ENCODE measurements around the gene TLE3. TPM values are rescaled to one million over a fixed set of nuclear protein-coding genes. Genes with fewer than 3 reads are reported as not detected.

The TLE3 gene
- total and polyA plus RNA-seq, 2 of the 13 experiments (the other 11 are each of a cell fraction or from before 2014, with no cell fraction given) = 11.9 to 13.8 TPM

GRCh38 chr15:70097321-70098152 lies at the start of gene TLE3 (continued):
- TF ChIP-seq KDM1A (CRISPR knock-in tag; IDR thresholded peaks at IDR 0.05) (no peak), ZNF350 (CRISPR knock-in tag; IDR thresholded peaks at IDR 0.05; ENCODE audit: borderline replicate concordance, low read depth) (peak; percentile 80), MED13 (CRISPR knock-in tag; IDR thresholded peaks at IDR 0.05) (no peak), ZNF225 (CRISPR knock-in tag; IDR thresholded peaks at IDR 0.05) (0 out of 2 replicates have a peak, but pooled peaks have one; percentile 17), KMT2A (CRISPR knock-in tag; IDR thresholded peaks at IDR 0.05) (peak; percentile 16; the same call in 1 of the 2 replicates), ZBTB34 (CRISPR knock-in tag; IDR thresholded peaks at IDR 0.05) (no peak), MIER3 (CRISPR knock-in tag; IDR thresholded peaks at IDR 0.05; ENCODE audit: borderline replicate concordance) (no peak), ZKSCAN5 (CRISPR knock-in tag; IDR thresholded peaks at IDR 0.05) (no peak), ZBTB40 (IDR thresholded peaks at IDR 0.05) (no peak), ZBTB40 (CRISPR knock-in tag; IDR thresholded peaks at IDR 0.05) (peak; percentile 21; the same call in 1 of the 2 replicates), ZNF724P (CRISPR knock-in tag; IDR thresholded peaks at IDR 0.05; ENCODE audit: borderline replicate concordance) (peak; percentile 37; the same call in 1 of the 2 replicates), ZNF326 (CRISPR knock-in tag; IDR thresholded peaks at IDR 0.05; ENCODE audit: borderline replicate concordance) (no peak), POGZ (CRISPR knock-in tag; IDR thresholded peaks at IDR 0.05) (peak; percentile 20; the same call in 1 of the 2 replicates), PHF20 (CRISPR knock-in tag; IDR thresholded peaks at IDR 0.05) (no peak), ARHGAP35 (CRISPR knock-in tag; IDR thresholded peaks at IDR 0.05; ENCODE audit: borderline replicate concordance) (peak; percentile 52), ZFP41 (CRISPR knock-in tag; IDR thresholded peaks at IDR 0.05; ENCODE audit: borderline replicate concordance) (no peak; the same call in 1 of the 2 replicates)
- TF ChIP-seq, protein P1, sequence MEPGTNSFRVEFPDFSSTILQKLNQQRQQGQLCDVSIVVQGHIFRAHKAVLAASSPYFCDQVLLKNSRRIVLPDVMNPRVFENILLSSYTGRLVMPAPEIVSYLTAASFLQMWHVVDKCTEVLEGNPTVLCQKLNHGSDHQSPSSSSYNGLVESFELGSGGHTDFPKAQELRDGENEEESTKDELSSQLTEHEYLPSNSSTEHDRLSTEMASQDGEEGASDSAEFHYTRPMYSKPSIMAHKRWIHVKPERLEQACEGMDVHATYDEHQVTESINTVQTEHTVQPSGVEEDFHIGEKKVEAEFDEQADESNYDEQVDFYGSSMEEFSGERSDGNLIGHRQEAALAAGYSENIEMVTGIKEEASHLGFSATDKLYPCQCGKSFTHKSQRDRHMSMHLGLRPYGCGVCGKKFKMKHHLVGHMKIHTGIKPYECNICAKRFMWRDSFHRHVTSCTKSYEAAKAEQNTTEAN (CRISPR knock-in tag; conservative IDR thresholded peaks at IDR 0.05) = peak; percentile 79; the same call in 1 of the 2 replicates
